ENCODE data around the gene KCNK7.

- TF ChIP-seq POLR2AphosphoS5 (IDR thresholded peaks at IDR 0.05; ENCODE audit: low read depth) = no peak
- TF ChIP-seq CTCF (conservative IDR thresholded peaks at IDR 0.05; ENCODE audit: low read depth in 2 of 2) = no peak
- no peak for TF ChIP-seq REST (IDR thresholded peaks at IDR 0.05; ENCODE audit: unreplicated experiment)
- no peak for TF ChIP-seq EZH2 (IDR thresholded peaks at IDR 0.05; ENCODE audit: low read depth, unreplicated experiment)
- TF ChIP-seq NANOG (IDR thresholded peaks at IDR 0.05; ENCODE audit: borderline replicate concordance) = no peak
- no peak for TF ChIP-seq CREB1 (CRISPR knock-in tag; IDR thresholded peaks at IDR 0.05; ENCODE audit: low read depth)
- no peak for TF ChIP-seq EZH2phosphoT487 (IDR thresholded peaks at IDR 0.05; ENCODE audit: unreplicated experiment)
- TF ChIP-seq JUNB (IDR thresholded peaks at IDR 0.05; ENCODE audit: unreplicated experiment) = no peak
Measured at GRCh38 chr11:65636108-65637031, 40.8 kb upstream of the KCNK7 start.

Data from GM23338 (cell line).